GM19193 (cell line): ENCODE data around the gene TOX4.

ENCODE experiments used
- POLR2A ChIP-seq: IDR thresholded peaks from 4 replicates; pipeline ENCODE4 v1.6.1; 2011; ENCODE audit not compliant: insufficient read depth, insufficient read length; ENCODE audit errors: extremely low read depth

TOX4 gene

DNA sequence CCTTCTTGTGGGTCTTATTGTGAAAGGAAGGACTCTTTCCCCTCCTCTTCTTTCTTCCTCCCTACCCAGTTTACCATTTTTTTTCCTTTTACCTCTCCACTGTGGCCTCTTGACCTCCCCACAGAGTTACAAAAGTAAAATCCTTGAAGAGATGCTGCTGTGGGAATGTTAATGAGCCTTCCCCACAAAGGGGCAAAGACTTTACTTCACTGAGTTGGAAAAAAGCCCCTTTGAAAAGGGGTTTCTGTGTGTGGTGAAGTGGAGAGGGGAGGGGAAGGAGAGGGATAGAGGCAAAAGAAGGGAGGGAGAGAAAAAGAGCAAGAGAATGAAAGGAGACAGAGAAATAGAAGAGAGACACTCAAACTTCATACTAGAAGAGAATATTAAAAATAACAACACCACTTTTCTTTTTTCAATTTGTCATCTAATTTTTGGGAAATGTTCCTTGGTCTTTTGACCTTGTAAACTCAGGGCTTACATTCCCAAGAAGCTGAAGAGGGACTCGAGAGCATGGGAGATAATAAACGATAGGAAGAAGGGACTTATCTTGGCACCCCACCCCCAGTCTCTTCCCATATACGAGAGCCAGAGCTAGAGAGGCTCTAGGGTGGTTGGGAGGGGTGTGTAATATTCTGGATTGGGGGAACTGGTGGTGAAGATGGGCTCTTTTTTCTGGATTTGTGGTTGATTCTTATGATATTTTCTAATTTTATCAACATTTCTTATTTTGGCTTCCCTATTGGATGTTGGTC lies 62.4 kb downstream of the TOX4 start:
- no peak for TF ChIP-seq POLR2A

DNA sequence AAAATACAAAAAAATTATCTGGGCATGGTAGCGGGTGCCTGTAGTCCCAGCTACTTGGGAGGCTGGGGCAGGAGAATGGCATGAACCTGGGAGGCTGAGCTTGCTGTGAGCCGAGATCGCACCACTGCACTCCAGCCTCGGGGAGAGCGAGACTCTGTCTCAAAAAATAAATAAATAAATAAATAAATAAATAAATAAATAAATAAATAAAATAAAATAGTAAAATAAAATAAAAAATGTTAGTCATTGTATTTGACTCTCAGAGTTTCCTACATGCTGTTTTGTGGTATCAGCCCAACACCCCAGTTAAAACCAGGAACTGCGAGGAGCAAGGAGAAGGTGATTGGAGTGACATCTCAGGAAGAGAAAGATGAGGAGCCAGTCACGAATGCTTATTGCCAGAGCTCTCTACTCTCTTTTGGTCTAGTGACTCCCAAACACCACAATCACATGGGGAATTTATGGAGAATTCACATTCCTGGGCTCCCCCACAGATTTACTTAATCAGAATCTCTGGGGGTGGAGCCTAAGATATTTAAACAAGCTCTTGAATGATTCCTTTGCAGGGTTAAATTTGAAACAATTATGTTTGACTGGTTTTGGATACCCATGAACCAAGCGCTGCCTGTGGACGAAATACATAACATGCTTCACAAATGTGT lies 64.5 kb downstream of the TOX4 start:
- no peak for TF ChIP-seq POLR2A

- no peak for TF ChIP-seq POLR2A
Observed at GRCh38 chr14:21543521-21543960, 66.5 kb downstream of the TOX4 start.

DNA sequence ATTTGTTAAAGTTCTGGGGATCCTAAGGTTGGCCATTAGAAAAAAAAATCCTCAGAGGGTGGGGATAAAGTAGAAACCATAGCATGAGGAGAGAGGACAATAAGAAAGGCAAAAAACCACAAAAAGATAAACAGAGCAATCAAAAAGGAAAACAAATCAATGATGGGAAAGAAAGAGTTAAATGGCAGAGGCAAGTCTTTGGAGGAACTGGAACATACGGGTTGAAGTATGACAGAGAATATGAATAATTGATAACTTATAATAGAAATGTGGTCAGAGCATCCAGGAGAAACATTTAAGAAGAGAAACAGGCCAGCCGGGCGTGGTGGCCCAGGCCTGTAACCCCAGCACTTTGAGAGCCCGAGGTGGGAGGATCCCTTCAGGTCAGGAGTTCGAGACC lies 67.0 kb downstream of the TOX4 start:
- no peak for TF ChIP-seq POLR2A
